IMR-90 (cell line): ENCODE data around the gene BTD. TPM values are rescaled to one million over a fixed set of nuclear protein-coding genes. Genes with fewer than 3 reads are reported as not detected.

Source experiments
- ATAC-seq: fragments of 200-7000 bp; cut with Tn5 transposase; 2 replicates; pipeline ENCODE4 v1.9.1; 2020; ENCODE audit warnings: low read depth, mild to moderate bottlenecking, moderate library complexity
- BruUV-seq: library from RNA; stranded (reverse); fragments of 400-500 nt; replicated peaks from 2 replicates; lab custom pipeline; 2021; lab: Mats Ljungman, UMichigan
- CTCF ChIA-PET: fragments of 300-600 bp; formaldehyde crosslinking; extraction: SDS; loops from one replicate; lab custom pipeline; 2021; ENCODE audit warnings: antibody characterized with exemption; lab: Yijun Ruan, JAX
- POLR2A ChIA-PET: fragments of 300-600 bp; sonication (Branson Sonifier 250); formaldehyde crosslinking; loops from one replicate; lab custom pipeline; 2022; ENCODE audit warnings: antibody characterized with exemption; ENCODE audit not compliant: unreplicated experiment; lab: Charles Lee
- DNase-seq: peaks from one replicate; pipeline ENCODE4 v3.0.0; 2013
- H2AFZ ChIP-seq: replicated peaks from 2 replicates; pipeline ENCODE3; 2013; ENCODE audit warnings: low read length, mild to moderate bottlenecking; ENCODE audit not compliant: poor library complexity
- H2AK5ac ChIP-seq: 2 replicates; pipeline ENCODE4 v1.6.1; 2013; ENCODE audit warnings: low read depth, low read length, inconsistent platforms
- H2AK9ac ChIP-seq: replicated peaks from 2 replicates; pipeline ENCODE3; 2013; ENCODE audit warnings: mild to moderate bottlenecking, low read depth, low read length, moderate library complexity; ENCODE audit not compliant: poor library complexity
- H2BK120ac ChIP-seq: 2 replicates; pipeline ENCODE4 v1.6.1; 2013; ENCODE audit warnings: low read depth, low read length, inconsistent platforms
- H2BK15ac ChIP-seq: 3 replicates; pipeline ENCODE4 v1.6.1; 2013; ENCODE audit warnings: low read depth, low read length, inconsistent platforms
- H2BK20ac ChIP-seq: 2 replicates; pipeline ENCODE4 v1.6.1; 2013; ENCODE audit warnings: low read depth, mild to moderate bottlenecking, inconsistent platforms, low read length, moderate library complexity
- H2BK5ac ChIP-seq: 2 replicates; pipeline ENCODE4 v1.6.1; 2013; ENCODE audit warnings: mild to moderate bottlenecking, low read depth, low read length, inconsistent platforms; ENCODE audit not compliant: poor library complexity, severe bottlenecking
- H3K14ac ChIP-seq: replicated peaks from 2 replicates; pipeline ENCODE4 v1.6.1; 2013; ENCODE audit warnings: low read depth, low read length, inconsistent platforms
- H3K18ac ChIP-seq: 2 replicates; pipeline ENCODE4 v1.6.1; 2013; ENCODE audit warnings: low read depth, low read length, control low read depth
- H3K23ac ChIP-seq: 2 replicates; pipeline ENCODE4 v1.6.1; 2013; ENCODE audit warnings: low read depth, low read length, inconsistent platforms
- H3K27ac ChIP-seq: 2 replicates; pipeline ENCODE4 v1.5.1; 2013; ENCODE audit warnings: mild to moderate bottlenecking, control low read depth, low read length; ENCODE audit not compliant: insufficient read depth
- H3K27me3 ChIP-seq: 2 replicates; pipeline ENCODE4 v1.6.1; 2013; ENCODE audit warnings: low read length; ENCODE audit not compliant: control insufficient read depth, insufficient read depth
- H3K36me3 ChIP-seq: 2 replicates; pipeline ENCODE4 v1.6.1; 2013; ENCODE audit warnings: low read length, mixed read lengths; ENCODE audit not compliant: control insufficient read depth, insufficient read depth
- H3K4ac ChIP-seq: 2 replicates; pipeline ENCODE4 v1.6.1; 2013; ENCODE audit warnings: low read depth, low read length, inconsistent platforms
- H3K4me1 ChIP-seq: 2 replicates; pipeline ENCODE4 v1.6.1; 2013; ENCODE audit warnings: low read length, mixed read lengths; ENCODE audit not compliant: control insufficient read depth, insufficient read depth
- H3K4me2 ChIP-seq: 2 replicates; pipeline ENCODE4 v1.6.1; 2013; ENCODE audit warnings: low read depth, mild to moderate bottlenecking, control low read depth, low read length, moderate library complexity
- H3K4me3 ChIP-seq: 2 replicates; pipeline ENCODE4 v1.5.1; 2013; ENCODE audit warnings: low read depth, mild to moderate bottlenecking, control low read depth, low read length, moderate library complexity; ENCODE audit not compliant: insufficient read depth
- H3K56ac ChIP-seq: 2 replicates; pipeline ENCODE4 v1.6.1; 2013; ENCODE audit warnings: low read length, inconsistent platforms; ENCODE audit not compliant: insufficient read depth; ENCODE audit errors: extremely low read depth
- H3K79me1 ChIP-seq, 2 experiments: 2 replicates each; pipeline ENCODE4 v1.6.1; 2013; ENCODE audit warnings: low read length in 2 of 2, inconsistent platforms in 1 of 2, low read depth in 1 of 2
- H3K9ac ChIP-seq: 2 replicates; pipeline ENCODE4 v1.6.1; 2013; ENCODE audit warnings: low read depth, low read length, control low read depth
- H3K9me1 ChIP-seq: 2 replicates; pipeline ENCODE4 v1.6.1; 2013; ENCODE audit warnings: low read length, inconsistent platforms; ENCODE audit not compliant: insufficient read depth
- H3K9me3 ChIP-seq: 2 replicates; pipeline ENCODE4 v1.6.1; 2013; ENCODE audit warnings: low read length; ENCODE audit not compliant: control insufficient read depth, insufficient read depth
- H4K20me1 ChIP-seq: 2 replicates; pipeline ENCODE4 v1.6.1; 2013; ENCODE audit warnings: low read length, inconsistent platforms; ENCODE audit not compliant: insufficient read depth
- H4K5ac ChIP-seq: 2 replicates; pipeline ENCODE4 v1.6.1; 2013; ENCODE audit warnings: mild to moderate bottlenecking, low read depth, low read length, control low read depth
- H4K8ac ChIP-seq, 2 experiments: 2 replicates each; pipeline ENCODE4 v1.6.1; 2013; ENCODE audit warnings: low read depth in 2 of 2, low read length in 2 of 2, control low read depth in 1 of 2, inconsistent platforms in 1 of 2
- H4K91ac ChIP-seq: 2 replicates; pipeline ENCODE4 v1.6.1; 2013; ENCODE audit warnings: low read depth, low read length, inconsistent platforms; ENCODE audit not compliant: insufficient read depth
- BHLHE40 ChIP-seq: fragments of 150-350 bp; IDR thresholded peaks from 2 replicates; pipeline ENCODE4 v1.6.1; 2016; ENCODE audit warnings: mild to moderate bottlenecking, low read depth, low read length
- CHD1 ChIP-seq: IDR thresholded peaks from 2 replicates; pipeline ENCODE4 v1.6.1; 2012; ENCODE audit warnings: low read depth, low read length, improper control_type of control experiment
- CTCF ChIP-seq: conservative IDR thresholded peaks from 2 replicates; pipeline ENCODE4 v1.5.1; 2012; ENCODE audit warnings: mild to moderate bottlenecking, low read depth, low read length, improper control_type of control experiment
- ELK1 ChIP-seq: fragments of 150-350 bp; IDR thresholded peaks from 2 replicates; pipeline ENCODE4 v1.6.1; 2016; ENCODE audit warnings: low read depth, mild to moderate bottlenecking, low read length, moderate library complexity, borderline replicate concordance
- FOS ChIP-seq: fragments of 150-350 bp; IDR thresholded peaks from 2 replicates; pipeline ENCODE4 v1.6.1; 2016; ENCODE audit warnings: low read depth, low read length
- MAFK ChIP-seq: IDR thresholded peaks from 2 replicates; pipeline ENCODE4 v1.6.1; 2012; ENCODE audit warnings: low read depth, low read length, improper control_type of control experiment
- MXI1 ChIP-seq: IDR thresholded peaks from 2 replicates; pipeline ENCODE4 v1.6.1; 2012; ENCODE audit warnings: low read depth, mild to moderate bottlenecking, low read length, moderate library complexity, borderline replicate concordance
- NFE2L2 ChIP-seq: fragments of 150-350 bp; IDR thresholded peaks from 2 replicates; pipeline ENCODE4 v1.6.1; 2016; ENCODE audit warnings: low read depth, mild to moderate bottlenecking, low read length
- POLR2A ChIP-seq: IDR thresholded peaks from 2 replicates; pipeline ENCODE4 v1.6.1; 2012; ENCODE audit warnings: mild to moderate bottlenecking, low read depth, low read length
- RAD21 ChIP-seq: IDR thresholded peaks from 2 replicates; pipeline ENCODE4 v1.6.1; 2012; ENCODE audit warnings: low read length, improper control_type of control experiment
- RCOR1 ChIP-seq: IDR thresholded peaks from 2 replicates; pipeline ENCODE4 v1.6.1; 2012; ENCODE audit warnings: mild to moderate bottlenecking, low read length, improper control_type of control experiment; ENCODE audit not compliant: insufficient replicate concordance
- RFX5 ChIP-seq: IDR thresholded peaks from 2 replicates; pipeline ENCODE4 v1.8.0; 2012; ENCODE audit warnings: low read depth, mild to moderate bottlenecking, low read length, moderate library complexity
- SMC3 ChIP-seq: fragments of 150-350 bp; IDR thresholded peaks from 2 replicates; pipeline ENCODE4 v1.6.1; 2016; ENCODE audit warnings: low read depth, mild to moderate bottlenecking, antibody characterized with exemption, low read length, moderate library complexity
- WGBS, 2 experiments: methylation state at CpG; one replicate each; pipeline versions ENCODE4 v1.1.5 to v1.1.7; 2013; ENCODE audit warnings: missing lambda C conversion rate in 2 of 2; ENCODE audit not compliant: insufficient read length in 1 of 2; ENCODE audit errors: extremely low coverage in 2 of 2; 5-methylcytosine and 5-hydroxymethylcytosine counted together
- dilution Hi-C: fragments of 300-500 bp; cut with HindIII; formaldehyde crosslinking; loops from one replicate; pipeline ENCODE4 v1.14.3; 2018; ENCODE audit warnings: low sequenced_read_pairs; ENCODE audit not compliant: unreplicated experiment
- in situ Hi-C: fragments of 300-500 bp; cut with MboI; formaldehyde crosslinking; loops from 3 replicates; pipeline ENCODE4 v1.14.3; 2019; ENCODE audit warnings: low sequenced_read_pairs, inconsistent platforms, mixed read lengths
- intact Hi-C: fragments of 100-400 bp; cut with micrococcal nuclease; formaldehyde crosslinking; loops from 2 replicates; pipeline ENCODE4 v1.10.0; 2022
- polyA plus RNA-seq, 3 experiments: library from polyadenylated mRNA; depleted of rRNA; stranded (reverse); fragments of >200 nt; gene quantifications; 2 replicates each; pipeline ENCODE4 v1.2.3, GENCODE V29; 2012; ENCODE audit warnings: low replicate concordance in 1 of 3
- total RNA-seq: library from RNA; depleted of rRNA; stranded (reverse); fragments of >200 nt; gene quantifications from 2 replicates; pipeline ENCODE4 v1.2.3, GENCODE V29; 2012

The BTD gene
- total and polyA plus RNA-seq, 2 of the 4 experiments (the other 2 are of a cell fraction) = 14.8 to 21.1 TPM

DNA sequence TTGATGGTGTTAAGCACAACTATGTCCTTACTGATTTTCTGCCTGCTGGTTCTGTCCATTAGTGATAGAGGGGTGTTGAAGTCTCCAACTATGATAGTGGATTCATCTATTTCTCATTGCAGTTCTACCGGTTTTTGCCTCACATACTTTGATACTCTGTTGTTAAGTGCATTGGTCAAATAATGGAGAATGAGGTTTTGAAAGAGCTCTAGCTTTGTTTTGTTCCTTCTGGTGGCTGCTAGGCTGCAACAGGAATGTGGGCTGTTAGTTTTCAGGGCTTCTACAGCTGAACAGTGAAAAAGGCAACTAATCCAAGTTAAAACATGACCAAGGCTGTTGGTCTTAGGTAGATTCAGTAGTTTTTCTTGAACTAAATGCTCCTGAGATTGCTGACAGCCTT lies 62.6 kb downstream of the BTD start:
- BruUV-seq = no TSS peak
- Histone ChIP-seq H2BK120ac (no peak overlapping the region), H3K79me1 (0 out of 4 replicates have a peak, but pooled peaks cover 0 to 3% of the 10 kb centered on the region in 2 experiments), H3K27me3 (no peaks in the 10 kb centered on the region), H4K8ac (no peak overlapping the region), H4K20me1 (no peaks in the 10 kb centered on the region), H3K27ac (no peak overlapping the region), H3K14ac (no peak overlapping the region), H3K18ac (no peak overlapping the region), H2AK5ac (no peak overlapping the region), H3K23ac (no peak overlapping the region), H4K5ac (no peak overlapping the region), H2AK9ac (no peak overlapping the region), H3K4me1 (no peaks in the 10 kb centered on the region), H4K91ac (no peak overlapping the region), H3K9ac (no peak overlapping the region), H2BK5ac (no peak overlapping the region), H3K56ac (no peak overlapping the region), H3K4ac (no peak overlapping the region), H2AFZ (no peak overlapping the region), H3K4me2 (no peak overlapping the region), H3K9me3 (no peaks in the 10 kb centered on the region), H2BK15ac (no peak overlapping the region), H2BK20ac (no peak overlapping the region), H3K9me1 (no peaks in the 10 kb centered on the region; the same call in 1 of the 2 replicates), H3K36me3 (peaks cover 13% of the 10 kb centered on the region), H3K4me3 (no peak overlapping the region)
- TF ChIP-seq POLR2A = no peak
- no peak for TF ChIP-seq BHLHE40
- TF ChIP-seq RCOR1 = no peak
- no peak for TF ChIP-seq RFX5
- TF ChIP-seq ELK1 = no peak
- TF ChIP-seq SMC3 = no peak
- no peak for TF ChIP-seq NFE2L2
- no peak for TF ChIP-seq CHD1
- TF ChIP-seq FOS = no peak
- no peak for TF ChIP-seq MAFK
- no peak for TF ChIP-seq CTCF
- no peak for TF ChIP-seq MXI1
- no peak for TF ChIP-seq RAD21
- in situ Hi-C loops = no loop called here
- WGBS, 2 experiments = no CpG with 5 or more reads among the region's 1 CpG
- DNase-seq (no peak), ATAC-seq (no peak)
- intact Hi-C loops = no loop called here
- ChIA-PET CTCF (interaction anchor here (0.9 kb wide), 1 partner anchor 34 kb away, joined by 3 read pairs; no protein-coding TSS in a partner anchor), POLR2A (interaction anchor here (0.6 kb wide), 1 partner anchor 27 kb away, joined by 4 read pairs; no protein-coding TSS in a partner anchor)
- dilution Hi-C loops = no loop called here
